ENCODE measurements around the gene OR6T1. TPM values are rescaled to one million over a fixed set of nuclear protein-coding genes. Genes with fewer than 3 reads are reported as not detected.

Gene OR6T1
- total RNA-seq, 1 donor from 2014 or later: not detected

- no peak for DNase-seq (ENCODE audit: low read depth)
Observed at GRCh38 chr11:123945132-123945531, 1.5 kb upstream of the OR6T1 start.

DNA sequence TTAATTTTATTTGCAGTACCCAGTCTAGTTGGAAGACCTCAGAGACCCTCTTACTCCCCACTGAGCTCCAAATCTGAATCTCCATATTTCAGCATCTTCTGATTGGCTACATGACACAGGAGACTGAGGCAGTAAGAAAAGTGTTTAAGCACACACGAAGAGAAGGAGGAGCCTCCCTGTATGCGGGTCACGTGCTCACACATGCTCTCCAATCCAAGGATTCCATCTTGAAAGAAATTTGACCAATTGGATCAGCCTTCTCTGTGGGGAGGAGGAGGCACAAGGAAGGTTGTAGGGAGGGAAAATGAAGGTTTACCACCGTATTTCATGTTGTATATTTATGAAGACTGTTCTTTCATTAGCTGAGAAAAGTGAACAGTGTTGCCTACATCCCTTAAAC, 1.2 kb downstream of the OR6T1 start:
- no peak for TF ChIP-seq CTCF (conservative IDR thresholded peaks at IDR 0.05; ENCODE audit: low read depth, low read length)
- H3K4me3 ChIP-seq (ENCODE audit: low read depth, low read length): no peak overlapping the region
- no peak for DNase-seq (ENCODE audit: low read depth)

More at GRCh38 chr11:123945132-123945531, 1.5 kb upstream of the OR6T1 start:
- H3K4me3 ChIP-seq (ENCODE audit: low read depth, low read length): no peak overlapping the region
- no peak for TF ChIP-seq CTCF (conservative IDR thresholded peaks at IDR 0.05; ENCODE audit: low read depth, low read length)

DNA sequence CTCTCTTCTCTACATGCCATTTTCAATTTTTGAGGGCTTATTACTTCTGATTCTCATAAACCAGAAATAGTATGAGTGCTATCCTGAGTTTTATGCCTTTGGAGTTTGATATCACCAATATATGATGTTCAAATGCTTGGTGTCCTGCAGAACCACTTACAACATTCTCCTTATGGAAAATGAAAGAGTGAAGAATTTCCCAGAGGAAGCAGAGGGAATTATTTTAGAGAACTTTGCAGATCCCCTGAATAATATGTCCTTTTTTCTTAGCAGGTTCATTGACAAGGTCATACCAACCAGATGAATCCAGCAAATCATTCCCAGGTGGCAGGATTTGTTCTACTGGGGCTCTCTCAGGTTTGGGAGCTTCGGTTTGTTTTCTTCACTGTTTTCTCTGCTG, 4.3 kb downstream of the OR6T1 start, which contains the start of gene OR4D5:
TSS of gene OR4D5 (plus strand) at position 301 of the 400 bp plus-strand sequence. CDS start at position 301, 0 bp downstream.
- TF ChIP-seq CTCF (conservative IDR thresholded peaks at IDR 0.05; ENCODE audit: low read depth, low read length): no peak
- no peak within 1 kb of the TSS for H3K4me3 ChIP-seq (ENCODE audit: low read depth, low read length)
- no peak for DNase-seq (ENCODE audit: low read depth)

DNA sequence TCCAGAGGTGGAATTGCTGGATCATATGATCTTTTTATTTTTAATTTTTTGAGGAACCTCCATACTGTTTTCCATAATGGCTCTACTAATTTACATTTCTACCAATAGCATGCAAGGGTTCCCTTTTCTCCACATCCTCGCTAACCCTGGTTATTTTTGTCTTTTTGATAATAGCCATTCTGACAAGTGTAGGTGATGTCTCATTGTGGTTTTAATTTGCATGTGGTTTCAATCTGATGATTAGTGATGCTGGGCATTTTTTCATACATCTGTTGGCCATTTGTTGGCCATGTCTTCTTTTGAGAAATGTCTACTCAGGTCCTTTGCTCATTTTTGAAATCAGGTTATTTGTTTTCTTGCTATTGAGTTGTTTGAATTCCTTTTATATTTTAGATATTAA, 19.6 kb downstream of the OR6T1 start:
- TF ChIP-seq CTCF (conservative IDR thresholded peaks at IDR 0.05; ENCODE audit: low read depth, low read length): no peak
- no peak for DNase-seq (ENCODE audit: low read depth)
- no peak overlapping the region for H3K4me3 ChIP-seq (ENCODE audit: low read depth, low read length)

DNA sequence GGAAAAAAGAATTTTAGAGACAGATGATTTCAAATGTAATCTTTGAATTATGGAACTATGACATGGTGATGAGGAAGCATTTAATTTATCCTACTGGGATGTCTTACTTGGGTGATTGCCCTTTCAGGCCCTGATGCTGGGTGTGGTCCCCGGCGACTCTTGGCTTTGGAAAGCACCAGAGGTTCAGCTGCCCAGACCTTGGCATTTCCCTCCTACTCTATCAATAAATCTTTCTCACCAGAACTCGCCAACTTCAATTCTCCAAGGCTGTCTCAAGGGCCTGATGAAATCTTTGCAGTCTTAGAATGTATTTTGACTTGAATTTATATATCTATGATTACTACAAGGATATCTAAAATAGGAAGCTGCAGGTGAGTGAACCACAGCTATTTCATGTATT, 22.7 kb downstream of the OR6T1 start:
- no peak for DNase-seq (ENCODE audit: low read depth)
- no peak for TF ChIP-seq CTCF (conservative IDR thresholded peaks at IDR 0.05; ENCODE audit: low read depth, low read length)
- no peak overlapping the region for H3K4me3 ChIP-seq (ENCODE audit: low read depth, low read length)

- no peak for TF ChIP-seq CTCF (conservative IDR thresholded peaks at IDR 0.05; ENCODE audit: low read depth, low read length)
- DNase-seq (ENCODE audit: low read depth): no peak
- no peak overlapping the region for H3K4me3 ChIP-seq (ENCODE audit: low read depth, low read length)
Observed at GRCh38 chr11:123905826-123906225, 37.8 kb downstream of the OR6T1 start.

DNA sequence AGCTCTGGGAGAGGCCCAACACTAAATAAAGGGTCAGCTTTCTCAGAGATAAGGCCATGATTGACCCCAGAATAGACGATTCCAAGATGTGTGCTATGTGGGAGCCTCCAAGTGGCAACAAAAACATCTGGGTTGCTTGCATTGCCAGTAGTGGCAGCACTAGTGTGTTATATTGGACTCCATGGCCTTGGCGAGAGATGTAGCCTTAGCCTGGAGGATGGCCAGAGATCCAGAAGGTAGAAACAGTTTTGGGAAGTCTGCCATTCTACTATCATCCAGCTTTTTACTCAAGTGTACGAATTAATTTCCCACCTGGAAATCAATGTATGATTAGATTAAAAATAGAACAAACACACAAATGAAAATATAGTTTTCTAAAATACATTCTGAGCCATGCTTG, 38.7 kb downstream of the OR6T1 start:
- TF ChIP-seq CTCF (conservative IDR thresholded peaks at IDR 0.05; ENCODE audit: low read depth, low read length): no peak
- H3K4me3 ChIP-seq (ENCODE audit: low read depth, low read length): no peak overlapping the region
- no peak for DNase-seq (ENCODE audit: low read depth)
